Measurements from ENCODE around the gene EXOC3L4.

EXOC3L4 gene

GRCh38 chr14:103056322-103057027 is 38.0 kb upstream of the EXOC3L4 start:
- Mint-ChIP-seq H3K9me3 (no peaks in the 10 kb centered on the region), H3K27ac (peak overlapping the region; percentile 95)

GRCh38 chr14:103057028-103057371 is 37.5 kb upstream of the EXOC3L4 start:
- Mint-ChIP-seq H3K27ac (no peak overlapping the region), H3K4me3 (peak overlapping the region; percentile 93), H3K36me3 (ENCODE audit: low read depth) (peaks cover 5% of the 10 kb centered on the region), H3K4me1 (peaks cover 42% of the 10 kb centered on the region), H3K9me3 (no peaks in the 10 kb centered on the region), H3K27me3 (ENCODE audit: low read depth, poor library complexity) (no peaks in the 10 kb centered on the region)
- TF ChIP-seq, protein P1, sequence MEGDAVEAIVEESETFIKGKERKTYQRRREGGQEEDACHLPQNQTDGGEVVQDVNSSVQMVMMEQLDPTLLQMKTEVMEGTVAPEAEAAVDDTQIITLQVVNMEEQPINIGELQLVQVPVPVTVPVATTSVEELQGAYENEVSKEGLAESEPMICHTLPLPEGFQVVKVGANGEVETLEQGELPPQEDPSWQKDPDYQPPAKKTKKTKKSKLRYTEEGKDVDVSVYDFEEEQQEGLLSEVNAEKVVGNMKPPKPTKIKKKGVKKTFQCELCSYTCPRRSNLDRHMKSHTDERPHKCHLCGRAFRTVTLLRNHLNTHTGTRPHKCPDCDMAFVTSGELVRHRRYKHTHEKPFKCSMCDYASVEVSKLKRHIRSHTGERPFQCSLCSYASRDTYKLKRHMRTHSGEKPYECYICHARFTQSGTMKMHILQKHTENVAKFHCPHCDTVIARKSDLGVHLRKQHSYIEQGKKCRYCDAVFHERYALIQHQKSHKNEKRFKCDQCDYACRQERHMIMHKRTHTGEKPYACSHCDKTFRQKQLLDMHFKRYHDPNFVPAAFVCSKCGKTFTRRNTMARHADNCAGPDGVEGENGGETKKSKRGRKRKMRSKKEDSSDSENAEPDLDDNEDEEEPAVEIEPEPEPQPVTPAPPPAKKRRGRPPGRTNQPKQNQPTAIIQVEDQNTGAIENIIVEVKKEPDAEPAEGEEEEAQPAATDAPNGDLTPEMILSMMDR (IDR thresholded peaks at IDR 0.05): no peak
- DNase-seq: no peak

More at GRCh38 chr14:103056322-103057027, 38.0 kb upstream of the EXOC3L4 start:
- TF ChIP-seq, protein P1 (IDR thresholded peaks at IDR 0.05): no peak
- no peaks in the 10 kb centered on the region for H3K27me3 Mint-ChIP-seq (ENCODE audit: low read depth, poor library complexity)
- DNase-seq: peak; percentile 77
- peak overlapping the region; percentile 93 for H3K4me3 Mint-ChIP-seq
- H3K4me1 Mint-ChIP-seq: peaks cover 42% of the 10 kb centered on the region
- H3K36me3 Mint-ChIP-seq (ENCODE audit: low read depth): peaks cover 5% of the 10 kb centered on the region

DNA sequence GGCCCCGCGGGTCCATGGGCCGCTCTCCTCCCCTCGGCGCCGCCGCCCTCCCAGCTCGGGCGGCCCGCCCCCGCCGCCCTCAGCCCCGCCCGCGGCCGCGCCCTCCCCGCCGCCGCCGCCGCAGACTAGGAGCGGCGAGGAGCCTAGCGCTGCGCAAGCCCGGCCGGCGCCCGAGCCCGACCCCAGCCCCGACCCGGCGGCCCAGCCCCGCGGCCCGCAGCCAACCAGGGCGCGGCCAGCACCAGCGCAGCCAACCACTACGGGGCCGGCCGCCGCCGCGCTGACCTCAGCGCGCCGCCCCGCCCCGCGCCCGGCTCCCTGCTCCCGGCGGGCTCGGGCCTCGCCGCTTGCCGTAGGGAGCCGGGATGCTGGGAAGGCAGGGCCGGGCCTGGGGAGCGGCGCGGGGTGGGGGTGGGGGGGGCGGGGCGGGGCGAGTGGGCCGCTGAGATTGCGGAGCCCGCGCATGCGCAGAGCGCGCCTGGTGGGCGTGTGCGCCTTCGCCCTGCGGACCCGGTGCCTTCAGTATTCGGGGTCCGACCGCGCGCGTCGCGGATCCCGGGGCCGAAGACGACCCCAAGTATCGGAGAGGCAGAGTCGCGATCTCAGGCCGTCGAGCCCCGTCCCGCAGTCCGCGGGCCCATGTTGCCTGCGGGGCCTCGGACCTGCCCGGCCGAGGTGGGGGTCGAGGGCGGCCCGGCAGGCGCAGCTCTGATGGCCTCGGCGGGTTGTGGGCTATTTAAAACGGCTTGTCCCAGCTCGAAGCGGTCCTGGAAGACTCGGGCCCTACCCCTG is 37.0 kb upstream of the EXOC3L4 start, which contains the start of gene CDC42BPB:
Gene CDC42BPB, minus strand, starts transcription at position 178 of the 792 bp plus-strand sequence. CDS start 376 bp downstream, outside the sequence.
- peak; percentile 90 for DNase-seq
- H3K4me3 Mint-ChIP-seq: peak within 1 kb of the TSS; percentile 93
- peaks cover 5% of the 10 kb centered on the region for H3K36me3 Mint-ChIP-seq (ENCODE audit: low read depth)
- no peaks in the 10 kb centered on the region for H3K9me3 Mint-ChIP-seq
- H3K4me1 Mint-ChIP-seq: peaks cover 42% of the 10 kb centered on the region
- peak within 1 kb of the TSS; percentile 95 for H3K27ac Mint-ChIP-seq
- H3K27me3 Mint-ChIP-seq (ENCODE audit: low read depth, poor library complexity): no peaks in the 10 kb centered on the region
- TF ChIP-seq, protein P1 (IDR thresholded peaks at IDR 0.05): no peak

GRCh38 chr14:103058164-103059055 is 36.1 kb upstream of the EXOC3L4 start:
- Mint-ChIP-seq H3K36me3 (ENCODE audit: low read depth) (peaks cover 5% of the 10 kb centered on the region), H3K9me3 (no peaks in the 10 kb centered on the region), H3K27me3 (ENCODE audit: low read depth, poor library complexity) (no peaks in the 10 kb centered on the region), H3K4me3 (peak overlapping the region; percentile 91), H3K27ac (no peak overlapping the region), H3K4me1 (peaks cover 42% of the 10 kb centered on the region)
- TF ChIP-seq, protein P1 (IDR thresholded peaks at IDR 0.05): no peak
- peak; percentile 50 for DNase-seq

DNA sequence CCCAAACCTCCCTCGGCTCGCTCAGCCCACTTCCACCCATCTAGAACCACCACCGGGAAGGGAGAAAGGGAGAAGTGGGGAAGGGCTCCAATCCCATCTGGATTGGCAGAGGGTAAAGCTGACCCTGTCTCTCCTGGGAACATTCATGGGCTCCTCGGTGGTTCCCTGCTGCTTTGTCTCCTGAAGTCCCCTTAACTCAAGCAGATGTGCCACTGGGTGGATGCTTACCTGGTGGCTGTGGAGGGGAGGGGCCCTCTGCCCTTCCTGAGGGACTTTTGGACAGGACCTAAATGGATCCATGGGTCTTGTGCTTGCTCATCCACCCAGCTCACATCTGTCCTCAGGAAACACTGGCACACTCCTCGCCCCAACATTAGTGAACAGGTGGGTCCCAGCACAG is 35.0 kb upstream of the EXOC3L4 start:
- H3K4me1 Mint-ChIP-seq: peaks cover 40% of the 10 kb centered on the region
- peak overlapping the region; percentile 30 for H3K4me3 Mint-ChIP-seq
- H3K9me3 Mint-ChIP-seq: peaks cover 4% of the 10 kb centered on the region
- no peak for DNase-seq
- H3K27me3 Mint-ChIP-seq (ENCODE audit: low read depth, poor library complexity): no peaks in the 10 kb centered on the region
- H3K36me3 Mint-ChIP-seq (ENCODE audit: low read depth): peaks cover 9% of the 10 kb centered on the region
- TF ChIP-seq, protein P1 (IDR thresholded peaks at IDR 0.05): no peak
- H3K27ac Mint-ChIP-seq: no peak overlapping the region
